ENCODE results near the gene SETDB1.
A peak's percentile ranks its signal among the peaks of the same experiment; 100 is the strongest.

SETDB1 gene

GRCh38 chr1:150968491-150968890, 42.3 kb downstream of the SETDB1 start:
- Histone ChIP-seq H3K4me3 (ENCODE audit: low read depth, low read length) (no peak overlapping the region), H3K36me3 (ENCODE audit: control insufficient read depth, insufficient read depth, low read length) (no peaks in the 10 kb centered on the region), H3K27me3 (ENCODE audit: control insufficient read depth, insufficient read depth, low read length) (no peaks in the 10 kb centered on the region), H3K27ac (no peak overlapping the region), H3K9ac (no peak overlapping the region), H3K9me3 (ENCODE audit: control insufficient read depth, low read length) (no peaks in the 10 kb centered on the region), H3K79me2 (peaks cover 11% of the 10 kb centered on the region), H3K4me1 (peaks cover 19% of the 10 kb centered on the region), H2AFZ (no peak overlapping the region), H3K4me2 (ENCODE audit: low read length) (no peak overlapping the region)
- no peak for TF ChIP-seq CTCF (IDR thresholded peaks at IDR 0.05)

- Histone ChIP-seq H3K4me1 (peaks cover 19% of the 10 kb centered on the region), H3K27me3 (ENCODE audit: control insufficient read depth, insufficient read depth, low read length) (no peaks in the 10 kb centered on the region), H3K4me2 (ENCODE audit: low read length) (no peak overlapping the region), H2AFZ (no peak overlapping the region), H3K9me3 (ENCODE audit: control insufficient read depth, low read length) (no peaks in the 10 kb centered on the region), H3K36me3 (ENCODE audit: control insufficient read depth, insufficient read depth, low read length) (no peaks in the 10 kb centered on the region), H3K4me3 (ENCODE audit: low read depth, low read length) (no peak overlapping the region), H3K27ac (no peak overlapping the region), H3K79me2 (peaks cover 13% of the 10 kb centered on the region), H3K9ac (no peak overlapping the region)
- no peak for TF ChIP-seq CTCF (IDR thresholded peaks at IDR 0.05)
These were observed 43.5 kb downstream of the SETDB1 start for GRCh38 chr1:150969626-150970025.

- H2AFZ ChIP-seq = no peak overlapping the region
- no peaks in the 10 kb centered on the region for H3K36me3 ChIP-seq (ENCODE audit: control insufficient read depth, insufficient read depth, low read length)
- H3K27me3 ChIP-seq (ENCODE audit: control insufficient read depth, insufficient read depth, low read length) = no peaks in the 10 kb centered on the region
- peak overlapping the region; percentile 13 for H3K4me3 ChIP-seq (ENCODE audit: low read depth, low read length)
- no peak for TF ChIP-seq CTCF (IDR thresholded peaks at IDR 0.05)
- H3K4me1 ChIP-seq = peaks cover 19% of the 10 kb centered on the region
- no peaks in the 10 kb centered on the region for H3K9me3 ChIP-seq (ENCODE audit: control insufficient read depth, low read length)
- H3K9ac ChIP-seq = no peak overlapping the region
- peak overlapping the region; percentile 89 for H3K4me2 ChIP-seq (ENCODE audit: low read length)
- peaks cover 13% of the 10 kb centered on the region for H3K79me2 ChIP-seq
- H3K27ac ChIP-seq = peak overlapping the region; percentile 72
These were observed 44.8 kb downstream of the SETDB1 start for GRCh38 chr1:150970808-150971582.

GRCh38 chr1:150971583-150972416, 45.6 kb downstream of the SETDB1 start:
- H3K4me3 ChIP-seq (ENCODE audit: low read depth, low read length) = no peak overlapping the region
- H3K4me2 ChIP-seq (ENCODE audit: low read length) = peak overlapping the region; percentile 89
- H3K9me3 ChIP-seq (ENCODE audit: control insufficient read depth, low read length) = no peaks in the 10 kb centered on the region
- no peaks in the 10 kb centered on the region for H3K27me3 ChIP-seq (ENCODE audit: control insufficient read depth, insufficient read depth, low read length)
- peaks cover 19% of the 10 kb centered on the region for H3K4me1 ChIP-seq
- no peak overlapping the region for H3K9ac ChIP-seq
- no peaks in the 10 kb centered on the region for H3K36me3 ChIP-seq (ENCODE audit: control insufficient read depth, insufficient read depth, low read length)
- no peak for TF ChIP-seq CTCF (IDR thresholded peaks at IDR 0.05)
- peaks cover 13% of the 10 kb centered on the region for H3K79me2 ChIP-seq
- H2AFZ ChIP-seq = no peak overlapping the region
- peak overlapping the region; percentile 72 for H3K27ac ChIP-seq
